Measurements from ENCODE around the gene ADM2.

The ADM2 gene

DNA sequence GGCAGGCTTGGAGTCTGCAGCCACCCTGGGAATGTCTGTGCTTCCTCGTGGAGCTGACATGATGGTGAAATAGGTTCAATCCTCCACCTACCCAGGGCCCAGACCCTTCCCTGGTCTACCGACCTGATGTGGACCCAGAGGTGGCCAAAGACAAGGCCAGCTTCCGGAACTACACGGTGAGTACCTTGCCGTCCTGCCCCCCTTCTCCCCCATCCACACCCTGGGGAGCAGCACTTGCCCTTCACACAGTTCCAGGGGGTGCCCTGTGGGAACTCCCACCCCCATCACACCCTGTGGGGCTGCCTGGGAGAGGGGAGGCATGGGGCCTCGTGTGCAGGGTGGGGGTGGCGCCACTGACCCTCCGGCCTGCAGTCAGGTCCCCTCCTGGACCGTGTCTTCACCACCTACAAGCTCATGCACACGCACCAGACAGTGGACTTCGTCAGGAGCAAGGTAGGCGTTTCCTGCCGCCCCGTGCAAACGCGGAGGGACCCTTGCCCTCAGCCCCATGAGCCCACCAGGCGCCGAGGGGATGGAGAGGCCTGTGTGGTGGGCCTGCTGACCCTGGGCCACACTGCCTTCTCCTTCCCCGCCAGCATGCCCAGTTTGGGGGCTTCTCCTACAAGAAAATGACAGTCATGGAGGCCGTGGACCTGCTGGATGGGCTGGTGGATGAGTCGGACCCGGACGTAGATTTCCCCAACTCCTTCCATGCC is 6.1 kb downstream of the ADM2 start:
- no peak for DNase-seq

DNA sequence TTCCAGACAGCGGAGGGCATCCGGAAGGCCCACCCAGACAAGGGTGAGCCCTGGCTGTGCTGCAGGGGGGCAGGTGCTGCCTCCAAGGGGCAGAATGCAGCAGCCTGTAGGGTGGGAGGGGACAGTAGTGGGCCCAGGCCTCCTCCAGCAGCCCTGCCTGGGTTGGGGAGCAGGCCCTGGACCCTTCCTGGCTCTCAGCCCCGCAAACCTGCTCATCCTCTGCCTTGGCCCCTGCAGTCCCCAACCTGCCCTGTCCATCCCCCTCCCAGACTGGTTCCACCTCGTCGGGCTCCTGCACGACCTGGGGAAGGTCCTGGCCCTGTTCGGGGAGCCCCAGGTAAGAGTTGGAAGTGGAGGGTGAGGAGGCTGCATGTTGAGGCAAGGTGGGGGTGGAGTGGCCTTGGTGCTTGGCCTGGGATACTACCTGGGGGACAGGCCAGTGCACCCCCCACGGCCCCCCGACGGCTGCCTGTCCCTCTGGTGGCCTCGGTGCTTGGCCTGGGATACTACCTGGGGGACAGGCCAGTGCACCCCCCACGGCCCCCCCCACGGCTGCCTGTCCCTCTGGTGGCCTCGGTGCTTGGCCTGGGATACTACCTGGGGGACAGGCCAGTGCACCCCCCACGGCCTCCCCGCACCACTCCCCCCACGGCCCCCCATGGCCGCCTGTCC is 6.8 kb downstream of the ADM2 start:
- DNase-seq: no peak

DNA sequence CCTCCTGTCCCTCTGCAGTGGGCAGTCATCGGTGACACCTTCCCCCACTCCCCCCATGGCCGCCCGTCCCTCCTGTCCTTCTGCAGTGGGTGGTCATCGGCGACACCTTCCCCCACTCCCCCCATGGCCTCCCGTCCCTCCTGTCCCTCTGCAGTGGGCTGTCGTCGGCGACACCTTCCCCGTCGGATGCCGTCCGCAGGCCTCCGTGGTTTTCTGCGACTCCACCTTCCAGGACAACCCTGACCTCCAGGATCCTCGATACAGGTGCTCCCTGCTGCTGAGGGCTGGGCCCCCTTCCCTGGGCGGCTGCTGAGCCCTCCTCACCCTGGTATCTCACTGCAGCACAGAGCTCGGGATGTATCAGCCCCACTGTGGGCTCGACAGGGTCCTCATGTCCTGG is 7.5 kb downstream of the ADM2 start:
- no peak for DNase-seq

DNA sequence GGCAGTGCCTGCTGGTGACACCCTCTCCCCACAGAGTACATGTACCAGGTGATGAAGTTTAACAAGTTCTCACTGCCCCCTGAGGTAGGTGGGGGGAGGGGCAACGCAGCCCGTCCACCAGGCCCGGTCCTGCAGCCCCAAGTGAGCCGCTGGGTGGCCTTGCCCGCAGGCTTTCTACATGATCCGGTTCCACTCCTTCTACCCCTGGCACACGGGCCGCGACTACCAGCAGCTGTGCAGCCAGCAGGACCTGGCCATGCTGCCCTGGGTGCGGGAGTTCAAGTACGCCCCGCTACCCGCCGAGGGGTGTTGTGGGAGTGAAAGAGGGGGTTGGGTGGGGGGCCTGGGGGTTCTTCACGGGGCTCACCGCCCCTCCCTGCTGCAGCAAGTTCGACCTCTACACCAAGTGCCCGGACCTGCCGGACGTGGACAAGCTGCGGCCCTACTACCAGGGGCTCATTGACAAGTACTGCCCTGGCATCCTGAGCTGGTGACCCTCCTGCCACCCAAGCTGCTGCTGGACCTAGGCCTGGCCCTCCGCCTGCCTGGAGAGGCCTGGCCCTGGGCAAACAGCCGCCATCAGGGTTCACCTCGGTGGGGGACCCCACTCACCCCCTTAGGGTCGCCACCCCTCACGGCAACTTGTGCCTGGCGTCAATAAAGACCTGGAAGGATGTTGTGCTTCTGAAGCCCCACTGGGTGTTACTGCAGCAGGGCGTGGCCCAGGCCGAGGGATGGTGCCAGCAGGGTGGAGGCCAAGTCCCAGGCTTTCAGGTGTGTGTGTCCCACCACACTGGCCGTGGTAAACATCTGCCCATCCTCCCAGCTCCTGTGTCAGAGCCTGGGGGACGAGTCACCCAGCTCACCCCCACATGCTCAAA is 8.3 kb downstream of the ADM2 start:
- DNase-seq: no peak

DNA sequence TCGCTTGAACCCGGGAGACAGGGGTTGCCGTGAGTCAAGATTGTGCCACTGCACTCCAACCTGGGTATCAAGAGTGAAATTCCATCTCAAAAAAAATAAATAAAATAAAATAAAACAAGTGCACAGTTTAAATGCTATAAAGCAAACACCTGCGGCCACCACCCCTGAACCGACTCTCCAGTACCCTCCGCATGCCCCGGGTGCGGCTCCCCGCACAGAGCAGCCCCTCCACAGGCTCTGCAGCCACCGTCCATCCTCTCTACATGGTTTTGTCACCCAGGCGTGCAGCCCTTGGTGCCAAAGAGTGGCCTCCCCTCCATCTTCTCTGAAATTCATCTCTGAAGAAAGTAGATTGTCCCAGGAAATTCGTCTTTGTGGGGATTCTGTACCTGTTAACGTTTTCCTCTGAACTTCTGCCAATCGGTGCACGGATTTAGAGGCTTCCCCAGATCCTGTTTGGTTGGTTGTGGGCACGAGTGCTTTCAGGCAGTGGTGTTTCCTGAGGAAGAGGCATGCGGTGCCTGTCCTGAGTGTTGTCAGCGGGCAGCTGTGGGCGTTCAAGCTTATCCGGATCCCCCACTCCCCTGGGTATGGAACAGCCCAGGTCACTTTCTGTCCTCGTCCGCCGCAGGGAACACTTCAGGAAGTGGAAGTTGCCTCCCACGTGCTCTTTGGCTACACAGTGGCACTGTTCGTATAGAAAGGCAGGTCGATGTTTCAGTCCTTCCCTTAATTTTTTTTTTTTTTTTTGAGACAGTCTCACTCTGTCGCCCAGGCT is 9.4 kb downstream of the ADM2 start:
- DNase-seq: no peak

DNA sequence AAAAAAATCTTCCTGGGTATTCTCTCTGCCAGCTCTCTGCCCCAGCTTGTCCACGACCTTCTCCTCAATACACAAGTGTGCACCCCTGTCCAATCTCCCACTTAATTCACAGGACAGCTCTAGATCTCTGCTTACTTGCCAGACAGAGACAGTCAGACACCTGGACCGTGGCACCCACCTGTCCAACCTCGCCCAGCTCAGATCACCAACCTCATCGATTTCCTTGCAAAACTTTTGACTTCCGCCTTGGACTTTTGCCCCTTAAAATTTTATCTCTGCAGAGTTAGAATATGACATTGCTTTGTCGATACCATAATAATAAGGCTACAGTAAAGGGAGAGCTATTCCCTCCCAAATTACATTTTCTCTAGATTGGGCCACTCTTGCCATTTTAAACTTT is 15.8 kb downstream of the ADM2 start:
- no peak for DNase-seq

DNA sequence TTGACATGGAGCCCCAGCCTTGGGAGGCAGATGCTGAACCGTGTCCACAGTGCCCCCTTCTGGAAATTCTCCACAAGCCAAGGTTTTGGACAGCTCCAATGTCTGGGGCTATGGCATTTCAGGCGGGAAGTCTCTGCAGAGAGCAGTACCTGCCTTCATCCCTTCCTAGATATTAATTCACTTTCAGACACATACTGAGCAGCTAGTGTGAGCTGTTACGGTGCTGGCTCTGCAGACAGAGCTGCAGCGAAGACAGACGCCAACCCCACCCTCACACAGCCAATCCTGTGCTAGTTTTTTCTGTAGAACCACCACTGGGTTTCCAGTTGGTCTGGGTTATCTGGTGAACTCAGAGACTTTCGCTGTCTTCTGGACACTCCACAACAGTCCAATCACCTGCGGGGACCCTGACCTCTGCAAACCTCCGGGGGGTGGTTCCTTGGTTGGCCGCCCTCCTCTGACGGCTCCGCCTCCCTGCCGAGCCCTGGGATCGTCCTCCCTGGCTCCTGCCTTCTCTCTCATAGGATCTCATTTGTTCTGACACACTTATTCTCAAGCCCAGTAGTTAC is 17.1 kb downstream of the ADM2 start:
- peak; percentile 48 for DNase-seq

DNA sequence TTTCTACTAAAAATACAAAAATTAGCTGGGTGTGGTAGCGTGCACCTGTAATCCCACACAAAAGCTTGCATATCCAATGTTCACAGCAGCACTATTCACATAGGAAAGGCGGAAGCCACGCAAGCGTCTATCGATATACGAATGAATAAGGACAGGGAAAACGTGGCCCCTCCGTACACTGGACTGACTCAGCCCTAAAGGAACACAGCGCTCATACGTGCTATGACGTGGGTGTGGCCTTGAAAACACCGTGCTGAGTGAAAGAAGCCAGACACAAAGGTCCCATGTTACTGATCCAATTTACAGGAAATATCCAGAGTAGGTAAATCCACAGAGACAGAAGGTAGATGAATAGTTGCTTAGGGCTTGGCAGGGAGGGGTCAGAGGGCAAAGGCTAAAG is 19.1 kb downstream of the ADM2 start:
- DNase-seq: no peak

DNA sequence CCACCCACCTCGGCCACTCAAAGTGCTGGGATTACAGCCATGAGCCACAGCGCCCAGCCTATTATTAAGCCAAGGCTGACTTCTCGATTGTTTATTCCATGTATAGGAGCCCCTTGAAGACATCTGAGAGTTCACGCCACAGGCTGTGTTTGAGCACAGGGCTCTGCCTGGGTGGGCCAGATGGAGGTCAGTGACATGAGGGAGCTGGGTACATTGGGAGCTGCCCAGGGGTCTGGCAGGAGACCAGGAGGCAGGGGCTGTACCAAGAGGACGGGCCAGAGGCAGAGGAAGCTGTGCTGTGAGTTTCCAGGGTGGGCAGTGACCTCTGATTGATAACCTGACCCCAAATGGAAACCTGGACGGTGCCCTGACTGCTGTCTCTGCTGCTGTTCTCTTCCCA is 20.8 kb downstream of the ADM2 start:
- DNase-seq: no peak

DNA sequence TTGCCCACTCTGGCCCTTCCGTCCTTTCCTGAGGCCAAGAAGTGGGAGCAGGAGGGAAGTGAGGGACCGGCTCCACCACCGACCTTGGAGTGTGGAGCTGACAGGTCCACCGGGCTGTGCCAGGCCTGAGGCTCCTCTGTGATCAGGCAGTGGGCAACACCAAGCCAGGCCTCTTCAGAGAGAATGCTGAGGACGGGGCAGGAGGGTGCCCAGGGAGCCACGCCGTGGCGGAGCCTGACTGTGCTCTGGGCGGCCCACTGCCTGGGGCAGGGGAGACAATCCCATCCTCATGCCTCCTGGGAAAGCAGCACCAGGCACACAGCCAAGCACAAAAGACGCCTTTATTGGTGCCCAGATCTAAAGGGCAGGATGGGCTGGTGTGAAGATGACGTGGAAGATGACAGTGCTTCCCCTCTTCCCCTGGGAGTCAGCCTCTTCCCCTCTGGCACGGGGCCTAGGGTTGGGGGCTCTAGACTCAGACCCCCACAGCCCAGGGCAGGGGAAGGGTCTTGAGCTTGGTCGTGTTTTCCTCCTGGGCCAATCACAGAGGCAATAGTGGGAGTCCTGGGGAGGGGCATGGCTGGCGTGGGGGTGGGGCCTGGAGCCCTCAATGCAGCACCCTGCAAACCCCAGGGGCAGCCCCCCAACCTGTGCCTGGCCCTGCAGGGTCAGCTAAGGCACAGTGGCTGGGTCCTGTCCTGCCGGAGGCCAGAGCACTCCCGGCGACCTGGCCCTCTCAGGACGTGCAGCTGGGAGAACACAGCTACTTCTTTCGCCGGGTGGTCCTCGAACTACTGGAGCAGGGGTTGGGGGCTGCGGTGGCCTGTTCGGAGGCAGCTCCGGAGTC is 21.5 kb downstream of the ADM2 start:
- DNase-seq: no peak

DNA sequence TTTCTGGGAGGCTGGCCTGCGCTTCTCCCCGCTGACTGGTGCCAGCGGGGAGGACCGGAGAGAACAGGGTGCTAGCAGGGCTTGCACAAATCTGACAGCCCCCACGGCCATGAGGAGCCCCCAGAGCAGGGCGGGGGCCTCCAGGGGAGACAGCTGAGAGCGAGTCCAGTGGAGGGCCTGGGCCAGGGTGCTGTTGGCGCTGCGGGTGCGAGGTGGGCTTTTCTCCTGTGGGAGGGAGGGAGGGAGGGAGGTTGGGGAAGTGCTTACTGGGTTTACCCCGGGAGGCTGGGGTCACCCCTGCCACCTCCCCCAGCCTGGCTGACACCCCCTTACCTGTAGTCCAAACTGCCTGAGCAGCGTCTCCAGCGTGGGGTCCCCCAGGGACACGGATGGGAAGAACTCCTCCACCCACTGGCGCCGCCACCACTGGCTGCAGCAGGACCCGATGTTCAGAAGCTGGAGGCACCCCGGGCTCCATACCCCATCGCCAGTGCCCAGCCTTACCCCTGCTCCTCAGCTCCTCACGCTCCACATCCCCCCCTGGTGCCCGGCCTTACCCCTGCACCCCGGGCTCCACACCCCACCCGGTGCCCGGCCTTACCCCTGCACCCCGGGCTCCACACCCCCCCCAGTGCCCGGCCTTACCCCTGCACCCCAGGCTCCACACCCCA is 22.3 kb downstream of the ADM2 start:
- no peak for DNase-seq

DNA sequence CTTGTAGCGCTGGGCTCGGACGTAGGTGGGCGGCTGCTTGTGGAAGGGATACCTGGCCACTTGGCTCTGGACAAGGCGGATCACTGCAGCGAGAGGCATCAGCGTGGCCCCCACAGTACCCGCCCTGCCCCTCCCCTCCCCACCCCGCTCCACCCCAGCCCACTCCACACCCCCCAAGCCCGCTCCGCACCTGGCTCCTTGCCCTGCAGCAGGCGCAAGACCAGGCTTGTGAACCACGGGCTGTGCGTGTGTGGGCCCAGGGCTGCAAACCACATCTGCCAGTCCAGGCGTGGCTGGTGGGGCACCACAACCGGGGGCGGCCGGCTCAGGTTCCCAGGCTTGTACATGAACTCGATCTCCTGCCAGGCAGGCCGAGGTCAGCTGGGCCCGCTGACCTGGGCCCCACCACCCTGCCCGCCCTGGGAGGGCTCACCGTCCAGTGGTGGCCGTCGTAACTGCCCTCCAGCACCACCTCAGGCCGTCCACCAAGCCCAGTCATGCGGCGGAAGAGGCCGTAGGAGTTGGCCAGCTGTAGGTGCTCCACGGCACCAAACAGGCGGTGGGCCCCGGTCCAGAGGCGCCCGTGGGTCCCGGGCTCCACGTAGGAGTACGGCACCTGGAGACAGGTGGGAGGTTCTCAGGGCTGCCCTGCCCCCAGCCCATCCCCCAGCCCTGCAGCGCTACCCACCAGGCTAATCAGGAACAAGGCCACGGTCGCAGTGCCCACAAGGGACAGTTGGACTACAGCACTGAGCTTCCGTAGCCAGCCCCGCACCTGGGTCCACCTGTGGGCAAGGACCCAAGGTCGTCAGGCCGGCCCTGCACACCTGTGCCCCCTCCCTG is 23.2 kb downstream of the ADM2 start:
- DNase-seq: no peak

DNA sequence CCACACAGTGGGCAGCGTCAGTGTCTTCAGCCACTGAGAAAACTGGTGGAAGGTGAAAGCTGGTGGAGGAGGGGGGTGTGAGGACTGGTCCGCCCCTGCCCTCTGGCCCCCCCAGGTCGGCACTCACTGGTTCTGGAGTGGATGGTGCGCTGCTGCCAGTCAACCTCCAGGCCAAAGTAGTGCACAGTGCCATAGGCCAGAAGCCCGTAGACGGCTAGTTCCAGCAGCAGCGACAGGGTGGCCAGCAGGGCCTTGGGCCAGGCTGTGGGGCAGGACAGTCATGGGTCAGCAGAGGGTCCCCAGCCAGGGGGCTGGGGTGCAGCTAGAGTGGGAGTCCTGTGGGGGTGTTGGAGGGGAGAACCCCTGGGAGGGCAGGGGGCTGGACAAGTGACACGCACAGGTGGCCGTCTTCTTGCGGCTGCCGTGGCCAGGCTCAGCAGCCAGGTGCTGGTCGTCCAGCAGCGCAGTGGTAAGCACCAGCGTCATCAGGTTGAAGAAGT is 24.0 kb downstream of the ADM2 start:
- no peak for DNase-seq

DNA sequence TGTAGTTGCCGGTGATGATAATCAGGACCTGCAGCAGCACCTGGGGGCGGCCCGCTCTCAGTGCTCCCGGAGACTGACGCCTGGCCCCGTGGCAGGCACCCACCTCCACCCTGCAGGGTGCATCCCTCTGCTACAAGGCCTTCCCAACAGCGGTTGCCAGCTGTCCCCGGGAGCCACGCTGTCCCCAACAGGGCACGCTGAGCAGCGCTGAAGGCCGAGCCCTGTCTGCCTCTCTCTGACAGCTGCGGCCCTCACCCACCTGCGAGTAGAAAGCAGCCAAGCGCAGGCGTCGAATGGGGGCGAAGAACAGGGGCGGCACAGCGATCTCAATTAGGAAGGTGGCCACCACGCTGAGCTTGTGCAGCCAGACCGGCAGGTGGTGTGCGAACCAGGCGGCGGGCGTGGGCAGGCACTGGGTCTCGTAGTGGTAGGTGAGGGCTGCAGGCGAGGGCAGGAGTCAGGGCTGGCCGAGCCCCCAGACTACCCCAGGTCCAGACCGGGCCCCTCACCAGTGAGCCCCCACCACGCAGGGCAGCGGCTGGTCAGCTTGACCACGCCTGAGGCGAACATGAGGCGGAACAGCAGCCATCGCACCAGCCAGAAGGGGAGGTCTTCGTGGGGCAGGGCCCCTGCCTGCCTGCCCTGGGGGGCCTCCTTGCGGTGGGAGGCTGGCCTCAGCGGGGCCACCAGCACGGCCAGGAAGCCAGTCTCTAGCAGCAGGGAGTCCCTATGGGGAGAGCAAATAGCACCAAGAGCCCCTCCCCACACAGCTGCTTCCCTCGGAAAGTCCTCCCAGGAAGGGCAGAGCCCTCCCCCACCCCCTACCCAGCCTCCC is 24.6 kb downstream of the ADM2 start:
- DNase-seq: no peak

DNA sequence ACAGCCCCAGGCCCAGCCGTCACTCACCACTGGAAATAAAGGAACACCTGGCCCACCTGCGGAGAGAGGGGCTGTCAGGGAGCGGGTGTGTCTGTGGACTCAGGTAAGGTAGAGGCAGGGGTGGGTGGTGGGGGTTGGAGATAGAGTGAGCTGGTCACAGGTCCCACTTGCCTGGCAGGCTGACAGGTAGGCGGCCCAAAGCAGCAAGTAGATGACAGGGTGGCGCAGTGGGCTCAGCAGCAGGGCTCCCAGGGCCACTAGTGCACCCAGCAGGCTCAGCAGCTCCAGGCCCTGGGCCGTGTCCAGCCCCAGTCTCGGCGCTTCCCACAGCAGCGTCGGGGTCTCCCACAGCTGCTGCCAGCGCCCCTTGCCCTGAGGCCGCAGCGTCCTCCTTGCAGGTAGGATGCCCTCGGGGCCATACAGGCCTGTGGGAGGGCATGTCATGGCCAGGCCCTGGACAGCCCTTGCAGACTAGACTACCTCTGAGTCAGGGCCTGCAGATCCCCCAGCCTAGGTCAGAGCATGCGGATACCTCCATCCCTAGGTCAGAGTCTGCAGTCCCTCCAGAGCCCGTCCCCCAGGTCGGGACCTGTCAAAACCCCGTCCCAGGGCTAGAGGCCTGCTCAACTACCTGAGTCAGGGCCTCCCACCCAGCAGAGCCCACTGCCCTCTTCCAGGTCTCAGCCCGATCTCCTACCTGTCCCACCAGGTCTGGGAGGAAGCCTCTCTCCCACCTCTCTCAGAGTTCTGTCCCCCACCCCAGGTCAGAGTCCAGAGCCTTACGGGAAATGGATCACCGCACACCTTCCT is 25.5 kb downstream of the ADM2 start:
- no peak for DNase-seq

DNA sequence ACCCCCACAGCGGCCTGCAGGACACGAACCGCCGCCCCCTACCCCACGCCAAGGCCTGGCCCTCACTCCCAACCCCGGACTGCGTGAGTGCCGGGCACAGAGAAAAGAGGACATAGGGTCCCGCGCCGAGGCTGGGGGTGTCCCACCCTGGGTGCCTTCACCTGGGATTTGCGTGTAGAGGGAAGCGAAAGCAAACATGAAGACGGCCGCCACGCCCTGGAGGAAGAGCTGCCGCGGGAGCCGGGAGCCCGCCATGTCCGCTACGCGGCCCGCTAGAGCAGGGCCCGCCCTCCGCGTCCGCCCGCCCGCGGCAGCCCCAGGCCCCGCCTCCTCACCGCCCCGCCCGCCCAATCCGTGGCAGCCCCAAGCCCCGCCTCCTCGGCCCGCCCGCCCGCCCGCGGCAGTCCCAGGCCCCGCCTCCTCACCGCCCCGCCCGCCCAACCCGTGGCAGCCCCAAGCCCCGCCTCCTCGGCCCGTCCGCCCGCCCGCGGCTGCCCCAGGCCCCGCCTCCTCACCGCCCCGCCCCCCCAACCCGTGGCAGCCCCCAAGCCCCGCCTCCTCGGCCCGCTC is 26.2 kb downstream of the ADM2 start, which contains the start of gene LMF2:
LMF2 (minus strand) TSS at position 282 of the 570 bp plus-strand sequence; CDS start at position 255, 27 bp downstream.
- DNase-seq: no peak
